HG03039 (cell line): Measurements from ENCODE around the gene CEP350.
A peak's percentile ranks its signal among the peaks of the same experiment; 100 is the strongest.

ENCODE experiments used
- ATAC-seq: cut with Tn5 transposase; IDR thresholded peaks from one replicate; pipeline ENCODE4 v1.9.1; 2021; ENCODE audit warnings: mild to moderate bottlenecking, moderate library complexity; ENCODE audit not compliant: unreplicated experiment

CEP350 gene

GRCh38 chr1:180154325-180155181 lies 199.9 kb downstream of the CEP350 start, which contains the start of gene QSOX1:
TSS of gene QSOX1 (plus strand) at chr1:180154869. CDS start at chr1:180154908, 39 bp downstream.
- ATAC-seq: peak; percentile 92

GRCh38 chr1:180155182-180155682 lies 200.6 kb downstream of the CEP350 start:
- no peak for ATAC-seq

- ATAC-seq: no peak
Measured at GRCh38 chr1:180156201-180156600, 201.6 kb downstream of the CEP350 start.

- ATAC-seq: no peak
Measured at GRCh38 chr1:180156631-180157091, 202.1 kb downstream of the CEP350 start.

GRCh38 chr1:180157108-180157507 lies 202.5 kb downstream of the CEP350 start:
- no peak for ATAC-seq

- no peak for ATAC-seq
Measured at GRCh38 chr1:180157576-180158057, 203.0 kb downstream of the CEP350 start.

- ATAC-seq: no peak
Measured at GRCh38 chr1:180158149-180159147, 203.8 kb downstream of the CEP350 start.

GRCh38 chr1:180160357-180160756 lies 205.7 kb downstream of the CEP350 start:
- ATAC-seq: no peak

- no peak for ATAC-seq
Measured at GRCh38 chr1:180163041-180163440, 208.4 kb downstream of the CEP350 start.
